GM18502 (cell line): ENCODE data around the gene ADGRG1.

Source experiments
- ATAC-seq: cut with Tn5 transposase; IDR thresholded peaks from one replicate; pipeline ENCODE4 v1.9.1; 2021; ENCODE audit warnings: mild to moderate bottlenecking; ENCODE audit not compliant: unreplicated experiment, poor library complexity

Gene ADGRG1

GRCh38 chr16:57647136-57647875, 18.9 kb downstream of the ADGRG1 start:
- ATAC-seq = no peak

GRCh38 chr16:57648125-57648524, 19.7 kb downstream of the ADGRG1 start:
- ATAC-seq = no peak

GRCh38 chr16:57648581-57649442, 20.4 kb downstream of the ADGRG1 start:
- ATAC-seq = peak; percentile 66

GRCh38 chr16:57649443-57649751, 21.0 kb downstream of the ADGRG1 start:
- ATAC-seq = no peak

GRCh38 chr16:57649846-57650245, 21.4 kb downstream of the ADGRG1 start:
- ATAC-seq = no peak

- ATAC-seq = no peak
These were observed 23.2 kb downstream of the ADGRG1 start for GRCh38 chr16:57651344-57652333.

- no peak for ATAC-seq
These were observed 24.5 kb downstream of the ADGRG1 start for GRCh38 chr16:57652695-57653471.

GRCh38 chr16:57653936-57654335, 25.5 kb downstream of the ADGRG1 start:
- no peak for ATAC-seq

GRCh38 chr16:57656342-57656955, 28.0 kb downstream of the ADGRG1 start:
- no peak for ATAC-seq

GRCh38 chr16:57657228-57657627, 28.8 kb downstream of the ADGRG1 start:
- no peak for ATAC-seq

GRCh38 chr16:57658130-57658877, 29.9 kb downstream of the ADGRG1 start:
- ATAC-seq = no peak

GRCh38 chr16:57658878-57659674, 30.6 kb downstream of the ADGRG1 start:
- no peak for ATAC-seq

- ATAC-seq = no peak
These were observed 32.5 kb downstream of the ADGRG1 start for GRCh38 chr16:57660715-57661463.

GRCh38 chr16:57661510-57661909, 33.1 kb downstream of the ADGRG1 start:
- no peak for ATAC-seq

- no peak for ATAC-seq
These were observed 33.8 kb downstream of the ADGRG1 start for GRCh38 chr16:57661936-57662906.

- ATAC-seq = no peak
These were observed 35.0 kb downstream of the ADGRG1 start for GRCh38 chr16:57663436-57663835.
